GM21447 (cell line): Measurements from ENCODE around the gene DGCR8.
"Not testable (repeated sequence)": the region's sequence is repeated elsewhere in the genome, so short reads cannot be mapped to it uniquely, and the experiment has no call there.

Experiments used
- ATAC-seq: cut with Tn5 transposase; IDR thresholded peaks from one replicate; pipeline ENCODE4 v1.9.1; 2021; ENCODE audit not compliant: unreplicated experiment

DGCR8 gene

GRCh38 chr22:20065896-20066616 is 14.0 kb upstream of the DGCR8 start:
- no peak for ATAC-seq

- ATAC-seq: no peak
These were observed 13.2 kb upstream of the DGCR8 start for GRCh38 chr22:20066617-20067383.

GRCh38 chr22:20067384-20067682 is 12.7 kb upstream of the DGCR8 start:
- not testable (repeated sequence) for ATAC-seq

GRCh38 chr22:20068640-20069039 is 11.4 kb upstream of the DGCR8 start:
- no peak for ATAC-seq

GRCh38 chr22:20069331-20070042 is 10.6 kb upstream of the DGCR8 start:
- no peak for ATAC-seq

GRCh38 chr22:20071524-20071972 is 8.5 kb upstream of the DGCR8 start:
- ATAC-seq: no peak

GRCh38 chr22:20076627-20077172 is 3.3 kb upstream of the DGCR8 start:
- ATAC-seq: no peak

GRCh38 chr22:20080445-20080775 is 369 bp downstream of the DGCR8 start:
- ATAC-seq: peak; percentile 54

GRCh38 chr22:20080776-20081654 is 974 bp downstream of the DGCR8 start:
- ATAC-seq: no peak

- no peak for ATAC-seq
These were observed 3.3 kb downstream of the DGCR8 start for GRCh38 chr22:20083157-20083890.

GRCh38 chr22:20083891-20084546 is 4.0 kb downstream of the DGCR8 start:
- no peak for ATAC-seq

- no peak for ATAC-seq
These were observed 4.7 kb downstream of the DGCR8 start for GRCh38 chr22:20084547-20085413.

- ATAC-seq: no peak
These were observed 5.6 kb downstream of the DGCR8 start for GRCh38 chr22:20085651-20086050.

GRCh38 chr22:20086101-20086599 is 6.1 kb downstream of the DGCR8 start:
- ATAC-seq: no peak

GRCh38 chr22:20086763-20087162 is 6.7 kb downstream of the DGCR8 start:
- ATAC-seq: no peak

- no peak for ATAC-seq
These were observed 7.5 kb downstream of the DGCR8 start for GRCh38 chr22:20087319-20088262.

GRCh38 chr22:20088263-20088648 is 8.2 kb downstream of the DGCR8 start:
- no peak for ATAC-seq
